Spleen (tissue), 3 donors: ENCODE results near the gene SMIM14.

Experiments used
- POLR2A ChIP-seq, 3 donors: fragments of 450-650 bp; IDR thresholded peaks; one replicate each; pipeline ENCODE4 v1.5.1; 2017; ENCODE audit warnings: antibody characterized with exemption in 3 of 3, mild to moderate bottlenecking in 1 of 3
- POLR2AphosphoS5 ChIP-seq, 3 donors: sonication (generic); formaldehyde crosslinking; IDR thresholded peaks; one replicate each; pipeline ENCODE4 v1.5.1; 2017; ENCODE audit warnings: antibody characterized with exemption in 3 of 3

DNA sequence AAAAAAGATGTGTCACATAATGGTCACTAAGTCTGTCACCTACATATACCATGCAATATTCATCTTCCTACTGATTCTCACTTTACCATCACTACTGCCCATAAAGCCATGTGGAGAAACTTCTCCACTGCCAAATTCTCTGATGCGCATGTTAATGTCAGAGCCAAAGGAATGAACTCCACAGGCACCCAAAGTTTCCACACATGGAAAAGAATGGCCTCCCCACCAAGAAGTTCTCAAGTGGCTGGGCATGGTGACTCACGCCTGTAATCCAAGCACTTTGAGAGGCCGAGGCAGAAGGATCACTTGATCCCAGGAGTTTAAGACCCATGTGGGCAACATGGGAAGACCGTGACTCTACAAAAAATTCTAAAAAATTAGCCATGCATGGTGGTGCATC is 67.6 kb downstream of the SMIM14 start:
- no peak for TF ChIP-seq POLR2A (IDR thresholded peaks at IDR 0.05)
- no peak for TF ChIP-seq POLR2AphosphoS5 (IDR thresholded peaks at IDR 0.05)
